ENCODE data around the gene NRBF2. TPM values are rescaled to one million over a fixed set of nuclear protein-coding genes. Genes with fewer than 3 reads are reported as not detected.

Gene NRBF2
- 16.0 and 19.1 TPM in 2 replicates for total RNA-seq

DNA sequence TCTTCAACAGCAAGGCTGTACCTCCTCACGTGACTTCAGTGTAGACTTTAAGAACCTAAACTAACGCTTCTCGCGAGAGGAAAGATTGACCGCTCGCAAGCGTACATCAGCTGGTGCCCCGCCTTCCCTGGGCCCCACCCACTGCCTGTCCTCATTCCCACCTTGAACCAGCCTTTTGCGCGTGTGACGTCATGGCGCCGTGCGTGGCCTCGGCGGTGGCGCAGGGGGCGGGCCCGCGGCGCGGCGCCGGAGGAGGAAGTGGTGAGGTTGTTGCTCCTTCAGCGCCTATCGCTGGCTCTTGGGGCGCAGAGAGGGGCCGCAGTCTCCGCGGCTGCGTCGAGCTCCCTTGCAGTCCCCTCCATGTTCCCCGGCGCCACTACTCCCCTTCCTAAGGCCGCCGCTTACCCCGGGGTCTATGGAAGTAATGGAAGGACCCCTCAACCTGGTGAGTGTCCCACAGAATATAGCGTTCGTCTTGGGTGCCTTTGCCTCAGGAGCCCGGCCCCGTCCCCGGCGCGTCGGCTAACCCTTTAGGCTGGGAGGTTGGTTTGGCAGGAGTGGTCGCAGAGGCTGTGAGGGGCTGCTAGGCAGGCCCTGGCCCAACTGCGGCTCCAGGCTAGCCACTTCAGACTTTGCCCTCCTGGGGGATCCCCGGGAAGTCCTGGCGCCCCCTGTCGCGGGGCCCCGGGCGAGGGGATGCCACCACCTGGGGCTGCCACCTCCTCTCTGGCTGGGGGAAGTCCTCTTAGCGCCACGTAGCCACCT, at the start of gene NRBF2:
Gene NRBF2 (plus strand): TSS at position 273 of the 765 bp plus-strand sequence. CDS start 143 bp downstream, at position 416.

All from aortic smooth muscle cell (primary cell).